NK-92 (cell line): ENCODE measurements around the gene MAL.

Source experiments
- DNase-seq: peaks from one replicate; lab custom pipeline; 2025; ENCODE audit not compliant: unreplicated experiment; lab: John Stamatoyannopoulos, UW

The MAL gene

DNA sequence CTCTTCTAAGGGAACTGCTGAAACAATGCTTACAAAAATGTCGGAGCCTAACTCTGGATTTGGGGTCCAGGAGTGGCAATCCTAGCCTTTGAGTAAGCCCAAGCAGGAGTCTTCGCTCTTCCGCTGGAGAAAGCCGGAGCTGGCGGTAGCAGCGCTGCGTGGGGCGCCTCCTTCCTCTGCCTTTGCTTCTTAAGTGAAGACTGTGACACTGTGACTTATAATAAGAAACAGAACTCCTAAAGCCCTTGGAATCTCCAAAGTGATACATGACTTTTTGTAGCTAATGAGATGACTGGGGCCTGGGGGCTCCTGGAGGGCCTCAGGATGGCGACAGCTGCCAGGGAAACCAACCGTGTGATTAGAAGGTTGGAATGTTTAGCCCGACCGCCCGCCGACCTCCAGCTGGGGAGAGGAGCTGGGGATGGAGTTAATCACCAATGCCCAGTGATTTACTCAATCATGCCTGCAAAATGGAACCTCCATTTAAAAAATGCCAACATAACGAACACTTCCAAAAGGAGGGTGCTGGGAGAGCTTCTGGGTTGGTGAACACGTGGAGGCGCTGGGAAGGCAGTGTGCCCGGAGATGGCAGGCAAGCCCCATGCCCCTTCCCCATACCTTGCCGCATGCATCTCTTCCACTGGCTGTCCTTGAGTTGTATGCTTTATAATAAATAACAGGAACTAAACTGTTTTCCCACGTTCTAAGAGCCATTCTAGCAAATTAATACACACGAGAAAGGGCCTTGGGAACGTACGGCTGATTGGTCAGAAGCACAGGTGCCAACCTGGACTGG is 29.0 kb upstream of the MAL start:
- no peak for DNase-seq

DNA sequence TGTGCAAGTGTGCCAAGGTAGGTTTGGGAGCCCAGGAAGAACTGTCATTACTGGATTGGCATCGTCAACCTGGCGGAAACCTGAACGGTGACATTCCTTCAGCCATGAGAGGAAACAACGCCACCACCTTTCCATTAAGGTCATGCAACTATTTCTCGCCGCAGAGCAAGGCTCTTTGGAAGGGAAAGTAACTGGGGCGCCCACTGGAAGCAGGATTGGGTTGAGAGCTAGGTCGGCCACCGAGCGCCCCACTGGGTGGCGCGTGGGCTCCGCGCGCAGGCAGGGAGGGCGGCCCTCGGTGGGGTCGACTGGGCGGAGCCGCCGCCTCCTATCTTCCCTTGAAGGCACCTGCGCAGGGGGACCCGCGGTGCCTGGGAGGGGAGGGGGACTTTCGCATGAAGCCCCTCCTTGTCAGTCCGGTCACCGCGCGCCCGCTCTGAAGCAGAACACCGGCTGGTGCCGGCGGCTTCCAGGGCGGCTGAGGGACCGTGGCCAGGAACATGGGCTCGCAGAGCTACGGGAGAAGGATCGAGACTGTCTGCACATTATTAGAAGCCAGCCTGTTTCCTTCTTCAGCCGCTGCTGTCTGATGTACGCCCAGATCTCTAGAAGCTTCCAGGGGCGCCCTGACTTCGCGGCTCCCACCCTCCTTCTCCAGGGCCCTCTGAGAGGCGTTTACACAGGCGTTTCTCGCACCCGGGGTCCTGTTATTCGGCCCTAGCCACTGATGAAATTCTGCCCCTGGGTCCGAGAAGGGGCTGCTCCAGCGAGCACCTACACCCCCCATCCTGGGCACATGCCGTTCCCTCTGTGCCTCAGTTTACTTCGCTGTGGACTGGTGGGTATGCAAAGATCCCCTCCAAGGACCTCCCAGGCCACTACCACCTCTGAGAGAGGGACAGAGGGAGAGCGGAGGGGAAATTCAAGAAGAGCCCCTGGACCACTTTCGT is 27.3 kb upstream of the MAL start:
- DNase-seq = no peak

DNA sequence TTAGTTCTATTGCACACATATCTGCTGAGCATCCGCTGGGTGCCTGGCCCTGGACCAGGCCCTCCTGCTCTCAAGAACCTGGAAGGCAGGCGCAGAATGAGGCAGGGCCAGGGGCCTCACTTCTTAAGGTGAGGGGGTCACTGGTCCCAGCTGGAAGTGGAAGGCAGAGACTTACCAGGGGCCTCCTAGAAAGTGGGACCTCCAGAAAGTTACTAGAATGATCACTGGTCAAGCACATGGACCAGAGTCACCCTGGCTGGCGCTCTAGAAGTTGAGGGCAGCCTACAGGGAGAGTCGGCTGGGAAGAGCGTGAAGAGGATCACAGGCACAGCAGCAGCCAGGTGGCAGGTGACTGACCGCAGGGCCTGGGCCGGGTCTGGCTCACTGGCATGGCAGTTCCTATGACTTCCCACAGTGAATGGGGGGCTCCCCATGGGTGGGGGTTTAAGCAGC is 26.1 kb upstream of the MAL start:
- DNase-seq = no peak

DNA sequence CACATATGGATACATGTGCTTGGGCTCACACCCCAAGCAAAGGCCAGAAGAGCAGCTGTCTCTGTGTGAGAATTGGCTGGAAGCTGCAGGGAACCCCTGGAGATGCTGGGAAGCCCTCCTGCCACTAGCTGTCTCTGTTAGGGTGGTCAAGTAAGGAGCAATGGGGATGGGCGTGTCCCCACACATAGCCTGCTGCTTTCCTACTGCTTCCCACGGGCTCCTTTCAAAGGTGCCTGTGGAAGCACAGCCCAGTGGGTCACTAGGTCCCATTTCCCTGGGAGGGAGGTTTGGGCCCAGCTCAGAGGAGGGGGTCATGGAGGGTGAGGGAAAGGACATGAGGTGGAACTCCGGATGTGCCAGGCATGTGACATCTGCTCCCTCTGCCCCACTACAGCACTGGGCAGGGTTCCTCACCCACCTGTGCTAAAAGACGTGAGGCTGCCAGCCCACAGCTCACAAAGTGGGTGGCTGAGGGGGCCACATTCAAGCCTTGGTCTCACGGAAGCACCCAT is 24.4 kb upstream of the MAL start:
- no peak for DNase-seq

DNA sequence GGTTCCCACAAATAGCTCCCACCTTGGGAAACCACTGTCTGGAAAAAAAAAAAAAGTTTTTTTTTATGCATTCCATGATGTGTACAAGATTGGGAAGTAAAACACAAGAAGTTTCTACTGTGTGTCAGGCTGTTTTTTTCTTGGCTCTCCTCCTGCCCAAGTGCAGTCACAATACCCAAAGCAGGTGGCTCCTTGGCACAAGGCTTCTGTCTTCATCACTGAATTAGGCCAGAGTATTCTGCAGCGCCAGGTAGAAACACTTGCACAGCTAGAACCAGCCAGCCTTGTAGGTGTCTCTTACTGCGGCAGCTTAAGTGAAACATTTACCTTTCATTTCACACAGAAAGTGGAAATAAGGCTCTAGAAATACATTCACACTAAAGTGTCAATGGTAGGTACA is 23.8 kb upstream of the MAL start:
- DNase-seq = no peak

DNA sequence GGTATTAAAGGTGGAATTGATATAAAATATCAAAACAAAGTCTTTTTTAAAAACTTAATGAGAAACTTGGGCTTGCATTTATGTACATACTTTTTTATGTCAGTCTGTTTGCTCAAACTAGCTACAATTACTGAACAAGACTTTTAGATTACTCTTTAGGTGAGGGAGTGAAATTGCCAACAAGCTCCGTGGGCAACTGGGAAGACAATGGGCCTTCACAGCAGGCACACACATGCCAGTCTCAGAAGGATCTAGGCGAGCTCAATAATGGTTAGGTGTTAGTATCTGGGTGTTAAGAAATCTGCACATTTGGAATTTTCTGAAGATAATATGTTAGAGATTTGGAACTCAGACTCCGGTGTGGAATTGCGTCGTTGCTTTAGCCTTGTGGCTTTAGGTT is 23.0 kb upstream of the MAL start:
- DNase-seq = no peak

DNA sequence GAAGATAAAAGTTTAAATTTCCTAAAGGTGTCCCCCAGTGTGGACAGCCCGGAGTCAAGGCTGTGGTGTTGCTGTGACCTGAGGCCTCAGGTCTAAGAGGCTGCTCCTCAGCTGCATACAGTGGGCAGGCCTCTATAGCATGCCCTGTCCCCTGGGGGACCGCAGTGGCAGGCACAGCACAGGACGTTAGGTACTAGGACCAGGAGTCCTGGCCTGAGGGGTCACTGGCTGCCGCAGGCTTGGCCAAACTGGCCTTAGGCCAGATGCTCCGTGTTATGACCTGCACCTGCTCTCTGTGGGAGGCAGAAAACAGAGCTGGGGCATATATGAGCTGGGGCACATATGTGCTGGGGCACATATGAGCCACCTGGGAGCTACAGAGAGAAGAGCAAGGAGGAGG is 21.2 kb upstream of the MAL start:
- DNase-seq = no peak

DNA sequence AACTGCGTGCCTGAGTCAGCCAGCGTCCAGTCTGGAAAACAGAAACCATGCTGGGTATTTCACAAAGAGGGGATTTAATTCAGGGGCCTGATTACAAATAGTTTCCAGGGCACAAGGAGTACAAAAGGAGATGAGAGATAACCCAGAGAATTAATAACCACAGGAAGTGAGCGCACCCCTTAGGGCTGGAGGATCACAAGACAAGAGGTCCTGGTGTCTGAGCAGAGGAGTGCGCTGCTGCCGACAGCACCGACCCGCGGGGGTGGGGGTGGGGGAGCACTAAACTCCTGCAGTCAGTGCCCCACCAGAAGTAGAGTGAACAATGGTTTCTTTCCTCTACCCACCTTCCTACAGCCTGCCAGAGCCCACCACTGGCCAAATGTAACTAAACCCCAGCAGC is 20.8 kb upstream of the MAL start:
- DNase-seq = no peak

DNA sequence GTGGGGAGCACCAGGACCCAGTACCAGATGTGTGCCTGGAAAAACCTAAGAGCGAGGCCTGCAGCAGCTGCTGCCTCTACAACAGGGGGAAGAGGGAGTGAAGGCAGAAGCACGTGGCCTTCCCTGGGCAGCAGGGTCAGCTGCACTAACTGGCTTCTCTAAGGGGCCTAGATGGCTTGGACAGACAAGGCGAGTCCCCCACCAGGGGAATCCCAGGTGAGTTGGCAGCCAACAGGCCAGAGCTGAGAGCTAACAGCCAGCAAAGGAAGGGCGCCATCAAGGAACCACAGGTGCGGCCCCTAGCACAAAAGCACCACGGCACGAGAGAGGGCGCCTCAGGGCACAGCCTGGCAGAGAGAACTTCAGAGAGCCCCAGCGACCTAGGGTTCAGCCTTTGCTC is 19.8 kb upstream of the MAL start:
- DNase-seq = no peak

DNA sequence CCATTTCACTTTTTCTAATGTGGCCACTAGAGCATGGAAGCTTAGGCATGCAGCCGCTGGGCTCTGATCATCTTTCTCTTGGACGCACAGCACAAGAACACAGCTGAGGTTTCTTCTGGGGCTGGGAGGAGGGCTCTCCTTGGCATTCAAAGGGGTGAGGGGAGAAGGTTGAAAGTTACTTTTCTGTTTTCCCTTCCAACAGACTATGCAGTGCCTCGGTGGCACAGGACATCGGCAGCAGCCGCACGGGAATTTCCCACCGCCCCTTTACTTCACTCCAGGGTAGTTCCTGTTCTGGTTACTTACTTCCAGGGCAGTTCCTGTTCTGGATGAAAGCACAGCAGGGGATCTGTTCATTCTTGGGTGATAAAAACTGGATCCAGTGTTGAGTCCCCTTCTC is 18.9 kb upstream of the MAL start:
- DNase-seq = no peak

DNA sequence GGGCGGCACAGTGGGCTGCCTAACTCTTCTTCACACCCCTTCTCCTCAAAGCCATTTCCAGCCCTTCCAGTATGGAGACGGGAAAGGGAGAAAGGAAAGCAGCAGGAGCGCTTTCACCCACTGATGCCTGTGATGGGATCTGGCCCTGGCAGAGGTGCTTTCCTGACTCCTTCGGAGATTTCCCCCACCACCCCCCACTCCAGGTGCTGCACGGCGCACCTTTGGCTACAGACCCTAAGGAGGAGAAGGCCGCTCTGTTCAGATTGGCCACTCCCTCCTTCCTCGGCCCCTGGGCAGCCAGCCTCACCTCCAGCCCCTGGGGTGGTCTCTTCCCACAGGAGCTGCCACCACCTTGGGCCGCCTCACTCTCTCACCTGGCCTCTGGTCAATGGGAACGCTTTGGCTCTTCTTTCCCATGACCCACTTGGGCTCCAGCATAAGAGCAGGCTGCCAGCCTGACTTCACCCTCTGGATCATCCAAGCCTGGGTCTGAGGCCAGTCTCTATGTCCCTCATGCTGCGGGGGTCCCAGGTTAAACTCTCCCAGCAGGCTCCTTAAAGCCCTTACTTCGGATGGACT is 18.4 kb upstream of the MAL start:
- no peak for DNase-seq

DNA sequence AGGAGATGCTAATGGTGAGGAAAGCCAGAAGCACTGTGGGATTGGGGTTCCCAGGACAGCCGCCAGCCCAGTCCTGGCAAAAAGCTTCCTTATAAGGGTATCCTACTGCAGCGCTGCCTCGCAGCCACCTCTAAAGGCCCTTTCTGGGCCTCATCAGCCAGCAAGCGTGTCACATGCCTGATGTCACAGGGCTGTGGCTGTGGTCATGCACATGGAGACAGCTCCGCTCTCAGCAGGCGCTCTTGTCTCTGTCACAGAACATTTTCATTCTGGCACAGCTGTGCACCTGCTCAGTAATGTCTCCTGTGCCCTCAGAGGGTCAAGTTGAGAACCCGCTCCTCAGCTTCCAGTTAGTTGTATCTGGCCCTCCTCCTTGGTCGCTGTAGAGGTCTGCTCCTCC is 17.7 kb upstream of the MAL start:
- no peak for DNase-seq

DNA sequence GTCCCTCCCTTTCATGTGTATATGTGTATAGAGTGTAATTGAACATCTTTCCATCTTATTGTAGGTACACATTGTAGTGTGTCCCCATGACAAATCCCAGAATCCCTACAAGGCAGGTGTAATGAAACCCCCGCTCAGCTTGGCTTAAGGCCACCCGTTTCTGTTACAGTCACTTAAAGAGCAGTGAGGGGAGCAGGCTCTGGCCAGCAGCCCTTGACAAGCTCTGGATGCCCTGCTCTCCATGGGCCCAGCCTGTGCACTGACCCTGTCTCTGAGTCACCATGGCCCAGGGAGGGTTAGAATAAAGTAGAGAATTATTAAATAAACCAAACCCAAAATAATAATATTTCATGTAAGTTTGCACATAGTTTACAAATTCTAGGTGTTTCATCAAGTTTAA is 17.2 kb upstream of the MAL start:
- DNase-seq = no peak

DNA sequence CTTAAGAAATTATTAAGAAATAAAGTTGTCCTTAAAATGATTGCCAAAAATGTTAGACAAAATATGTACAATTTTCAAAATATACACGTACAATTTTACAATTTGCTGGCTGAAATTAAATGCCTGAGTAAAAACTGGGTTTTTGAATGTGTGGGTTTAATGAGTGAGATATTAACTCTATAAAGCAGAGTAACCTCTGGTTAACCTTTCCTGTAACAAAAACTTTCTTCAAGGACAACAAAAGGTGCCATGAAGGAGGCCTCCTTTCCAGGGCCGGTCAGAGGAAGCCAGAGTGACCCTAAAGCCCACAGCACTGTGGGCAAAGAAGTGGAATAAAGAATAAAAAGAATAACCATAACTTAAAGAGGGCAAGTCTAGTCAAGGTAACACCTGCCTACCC is 16.5 kb upstream of the MAL start:
- DNase-seq = no peak

DNA sequence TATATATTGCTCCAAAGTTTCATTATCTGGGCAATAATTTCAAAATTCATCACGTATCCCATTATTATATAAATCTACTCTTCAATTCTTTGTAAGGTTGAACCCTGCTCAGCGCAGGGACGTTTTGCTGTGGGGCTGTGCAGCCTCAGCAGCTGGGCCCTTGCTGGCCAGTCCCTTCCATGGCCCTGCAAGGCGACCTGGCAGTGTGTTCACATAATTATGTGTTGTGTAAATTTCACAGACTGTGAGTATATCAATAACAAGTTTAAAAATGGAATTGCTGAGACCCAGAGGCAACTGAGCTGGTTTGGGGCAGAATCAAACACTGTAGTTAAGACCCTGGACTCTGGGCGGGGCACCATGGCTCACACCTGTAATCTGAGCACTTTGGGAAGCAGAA is 16.1 kb upstream of the MAL start:
- no peak for DNase-seq

DNA sequence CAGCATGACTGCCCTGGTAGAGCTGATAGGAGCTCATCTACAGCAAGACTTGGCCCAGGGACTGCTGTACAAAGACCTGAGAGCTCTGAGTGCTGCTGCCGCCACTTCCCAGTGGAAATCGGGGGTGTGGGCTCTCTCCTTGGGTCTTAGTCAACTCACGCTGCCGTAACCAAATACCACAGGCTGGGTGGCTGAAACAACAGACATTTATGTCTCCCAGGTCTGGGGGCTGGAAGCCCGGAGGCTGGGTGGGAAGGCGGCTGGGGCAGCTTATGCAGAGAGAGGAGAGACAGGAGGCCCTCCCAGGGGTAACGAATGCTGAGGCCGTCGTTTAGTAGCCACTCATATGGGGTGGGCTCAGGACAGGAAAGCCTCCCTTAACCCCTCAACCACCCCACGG is 15.4 kb upstream of the MAL start:
- DNase-seq = no peak

DNA sequence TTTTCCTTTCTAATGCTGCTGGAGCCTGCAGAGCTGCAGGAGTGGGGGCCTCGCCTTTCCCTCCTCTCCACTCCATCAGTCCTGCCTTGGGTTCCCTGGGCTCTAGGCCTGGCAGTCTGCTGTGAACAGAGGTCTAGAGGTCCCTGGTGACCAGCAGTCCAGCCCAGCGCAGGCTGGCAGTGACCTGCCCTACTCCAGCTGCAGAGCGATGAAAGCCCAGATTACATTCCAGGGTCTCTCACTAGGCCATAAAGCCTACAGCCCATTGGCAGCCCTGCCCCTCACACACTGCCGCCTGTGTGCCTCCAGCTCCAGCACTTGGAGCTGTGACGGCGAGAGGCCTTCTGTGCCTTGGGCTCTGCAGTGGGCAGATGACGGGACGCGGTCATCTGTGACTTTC is 14.8 kb upstream of the MAL start:
- no peak for DNase-seq

DNA sequence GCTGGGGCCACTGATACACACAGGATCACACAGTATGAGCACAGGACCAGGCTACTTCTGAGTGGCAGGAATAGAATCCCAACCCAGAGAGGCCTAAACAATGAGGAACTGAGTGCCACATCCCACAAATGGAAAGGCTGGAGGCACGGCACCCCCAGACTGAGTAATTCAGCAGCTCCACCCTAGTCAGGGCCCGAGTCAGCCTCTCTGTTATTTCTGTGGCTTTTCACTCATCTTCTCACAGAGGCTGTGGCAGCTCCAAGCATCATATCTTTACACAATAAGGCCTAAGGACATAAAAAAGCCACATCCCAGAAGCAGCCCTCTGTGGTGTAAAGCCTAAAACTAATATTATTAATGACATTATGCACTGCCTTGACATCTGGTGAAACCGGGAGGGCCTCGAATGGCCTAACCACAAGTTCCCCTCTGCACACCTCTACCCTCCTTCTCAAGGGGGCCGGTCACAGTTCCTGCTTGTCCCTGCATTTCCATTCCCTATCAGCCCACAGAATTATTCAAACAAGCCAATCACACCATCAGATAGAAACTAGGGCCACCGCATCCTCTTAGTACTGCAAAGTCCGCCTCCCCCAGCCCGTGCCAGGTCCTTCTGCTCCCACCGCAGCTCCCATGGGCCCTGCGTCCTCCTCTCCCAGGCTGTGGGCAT is 12.5 kb upstream of the MAL start:
- DNase-seq = no peak

DNA sequence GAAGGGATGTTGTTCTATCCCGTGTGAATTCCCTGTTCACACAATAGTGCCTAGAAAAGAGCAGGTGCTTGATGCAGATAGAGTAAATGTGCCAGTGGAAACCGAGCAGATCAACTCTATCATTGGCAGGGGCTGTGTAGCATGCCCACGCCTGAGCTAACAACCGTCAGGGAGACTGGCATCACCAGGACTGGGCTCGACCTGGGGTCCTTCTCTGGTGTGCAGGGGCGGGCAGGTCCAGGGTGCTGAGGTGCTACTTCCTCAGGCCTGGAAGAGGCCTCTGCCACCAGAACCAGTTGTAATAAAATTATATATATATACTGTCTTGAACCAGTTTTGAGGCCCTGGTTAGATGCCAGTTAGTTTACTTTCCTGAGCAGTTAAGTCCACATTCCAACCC is 11.8 kb upstream of the MAL start:
- DNase-seq = no peak

DNA sequence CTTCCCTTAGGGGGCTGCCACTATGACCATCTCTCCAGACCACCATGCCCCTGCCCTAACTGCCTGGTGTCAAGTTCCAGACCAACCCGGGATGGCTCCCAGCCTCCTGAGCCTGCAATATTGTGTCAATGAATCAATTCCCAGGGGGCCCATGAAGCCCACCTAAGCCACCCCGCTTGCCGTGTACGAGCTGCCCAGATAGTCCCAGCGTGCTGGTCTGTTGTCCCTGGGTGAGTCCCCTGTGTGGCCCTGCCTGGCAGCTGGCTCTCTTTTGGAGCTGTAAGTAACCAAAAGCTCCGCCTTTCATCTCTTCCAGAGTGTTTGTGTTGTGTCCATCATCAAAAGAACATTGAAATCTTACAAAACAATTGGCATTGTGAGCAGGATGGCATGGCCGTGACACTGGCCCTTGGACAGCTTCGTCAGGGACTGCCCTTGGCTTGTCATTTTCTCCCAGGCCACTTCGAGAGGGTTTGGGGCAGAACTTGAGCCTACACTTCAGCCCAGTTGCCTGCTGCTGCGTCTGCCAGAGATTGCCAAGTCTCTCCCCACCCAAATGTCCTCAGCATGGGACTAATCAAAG is 11.3 kb upstream of the MAL start:
- no peak for DNase-seq
